ENCODE measurements around the gene TERT. TPM values are rescaled to one million over a fixed set of nuclear protein-coding genes. Genes with fewer than 3 reads are reported as not detected.
"Not testable (repeated sequence)": the region's sequence is repeated elsewhere in the genome, so short reads cannot be mapped to it uniquely, and the experiment has no call there.

TERT gene
- total RNA-seq, 5 donors from 2014 or later (not counting 1 experiment from before 2014, with no cell fraction given), result 0.09 to 0.70 (median 0.28) TPM

GRCh38 chr5:1288439-1289335, 6.2 kb downstream of the TERT start:
- Histone ChIP-seq H3K4me1 (ENCODE audit: control insufficient read depth in 1 of 2, extremely low read depth in 1 of 2, insufficient read depth in 2 of 2, low read length in 2 of 2) (peaks cover 0 to 8% of the 10 kb centered on the region in 2 experiments), H3K27me3 (replicated peaks in 1 of 2; ENCODE audit: control insufficient read depth in 2 of 2, extremely low read depth in 1 of 2, insufficient read depth in 2 of 2, low read length in 1 of 2) (peaks cover 0 to 28% of the 10 kb centered on the region in 2 experiments), H3K36me3 (ENCODE audit: control insufficient read depth in 2 of 2, extremely low read depth in 1 of 2, insufficient read depth in 1 of 2, low read length in 1 of 2) (no peaks in the 10 kb centered on the region), H3K9me3 (no peaks in the 10 kb centered on the region), H3K27ac (ENCODE audit: low read length) (no peak overlapping the region), H3K4me3 (ENCODE audit: control insufficient read depth in 1 of 2, extremely low read depth in 1 of 2, low read length in 1 of 2) (no peak overlapping the region)
- DNase-seq (peak in 2 of 35 experiments; percentile 7 to 14), ATAC-seq (replicated peaks in 1 of 4) (no peak)
- WGBS (ENCODE audit: insufficient coverage), result 93% methylated on average over 27 of the region's 37 CpGs
- Mint-ChIP-seq H3K9me3 (peaks cover 0 to 5% (median 4%) of the 10 kb centered on the region in 3 donors), H3K4me3 (no peak overlapping the region), H3K36me3 (no peaks in the 10 kb centered on the region), H3K27ac (no peak overlapping the region), H3K4me1 (peaks cover 2 to 5% (median 4%) of the 10 kb centered on the region in 3 donors), H3K27me3 (no peaks in the 10 kb centered on the region)
- ChIA-PET POLR2A (no interaction called here), CTCF (no interaction called here)

- no peak overlapping the region for H3K4me3 ChIP-seq (ENCODE audit: control insufficient read depth in 1 of 2, extremely low read depth in 1 of 2, low read length in 1 of 2)
- no peaks in the 10 kb centered on the region for H3K4me1 ChIP-seq (ENCODE audit: control insufficient read depth in 1 of 2, extremely low read depth in 1 of 2, insufficient read depth in 2 of 2, low read length in 2 of 2)
- no peaks in the 10 kb centered on the region for H3K27me3 Mint-ChIP-seq
- ChIA-PET POLR2A (no interaction called here), CTCF (no interaction called here)
- no peak overlapping the region for H3K27ac ChIP-seq (ENCODE audit: low read length)
- peaks cover 0 to 5% (median 4%) of the 10 kb centered on the region in 3 donors for H3K9me3 Mint-ChIP-seq
- no peak overlapping the region for H3K4me3 Mint-ChIP-seq
- no peak overlapping the region for H3K27ac Mint-ChIP-seq
- no peak for ATAC-seq (replicated peaks in 1 of 4)
- 93% methylated on average over 25 of the region's 25 CpGs for WGBS (ENCODE audit: insufficient coverage)
- peaks cover 0 to 8% of the 10 kb centered on the region in 2 experiments for H3K27me3 ChIP-seq (replicated peaks in 1 of 2; ENCODE audit: control insufficient read depth in 2 of 2, extremely low read depth in 1 of 2, insufficient read depth in 2 of 2, low read length in 1 of 2)
- no peak for DNase-seq
- no peaks in the 10 kb centered on the region for H3K36me3 ChIP-seq (ENCODE audit: control insufficient read depth in 2 of 2, extremely low read depth in 1 of 2, insufficient read depth in 1 of 2, low read length in 1 of 2)
- H3K36me3 Mint-ChIP-seq, result no peaks in the 10 kb centered on the region
- H3K9me3 ChIP-seq, result no peaks in the 10 kb centered on the region
- H3K4me1 Mint-ChIP-seq, result no peaks in the 10 kb centered on the region
Observed at GRCh38 chr5:1285883-1286291, 9.0 kb downstream of the TERT start.

GRCh38 chr5:1285141-1285540, 9.7 kb downstream of the TERT start:
- WGBS (ENCODE audit: insufficient coverage), result 86% methylated on average over 8 of the region's 12 CpGs
- no peak overlapping the region for H3K27ac Mint-ChIP-seq
- ChIA-PET CTCF (no interaction called here), POLR2A (no interaction called here)
- Histone ChIP-seq H3K36me3 (ENCODE audit: control insufficient read depth in 2 of 2, extremely low read depth in 1 of 2, insufficient read depth in 1 of 2, low read length in 1 of 2) (no peaks in the 10 kb centered on the region), H3K27me3 (replicated peaks in 1 of 2; ENCODE audit: control insufficient read depth in 2 of 2, extremely low read depth in 1 of 2, insufficient read depth in 2 of 2, low read length in 1 of 2) (peaks cover 0 to 13% of the 10 kb centered on the region in 2 experiments), H3K27ac (ENCODE audit: low read length) (no peak overlapping the region), H3K4me3 (ENCODE audit: control insufficient read depth in 1 of 2, extremely low read depth in 1 of 2, low read length in 1 of 2) (no peak overlapping the region), H3K9me3 (no peaks in the 10 kb centered on the region), H3K4me1 (ENCODE audit: control insufficient read depth in 1 of 2, extremely low read depth in 1 of 2, insufficient read depth in 2 of 2, low read length in 2 of 2) (no peaks in the 10 kb centered on the region)
- no peak overlapping the region for H3K4me3 Mint-ChIP-seq
- H3K36me3 Mint-ChIP-seq, result no peaks in the 10 kb centered on the region
- H3K9me3 Mint-ChIP-seq, result peaks cover 0 to 5% (median 4%) of the 10 kb centered on the region in 3 donors
- no peak for DNase-seq
- no peak for ATAC-seq (replicated peaks in 1 of 4)
- H3K27me3 Mint-ChIP-seq, result no peaks in the 10 kb centered on the region
- H3K4me1 Mint-ChIP-seq, result no peaks in the 10 kb centered on the region

GRCh38 chr5:1284336-1284970, 10.4 kb downstream of the TERT start:
- H3K4me3 Mint-ChIP-seq; H3K9me3 Mint-ChIP-seq; H3K4me3 ChIP-seq (ENCODE audit: control insufficient read depth in 1 of 2, extremely low read depth in 1 of 2, low read length in 1 of 2); H3K27me3 Mint-ChIP-seq; H3K27ac Mint-ChIP-seq; H3K27ac ChIP-seq (ENCODE audit: low read length); DNase-seq; H3K4me1 ChIP-seq (ENCODE audit: control insufficient read depth in 1 of 2, extremely low read depth in 1 of 2, insufficient read depth in 2 of 2, low read length in 2 of 2); CTCF ChIA-PET; H3K4me1 Mint-ChIP-seq; H3K36me3 ChIP-seq (ENCODE audit: control insufficient read depth in 2 of 2, extremely low read depth in 1 of 2, insufficient read depth in 1 of 2, low read length in 1 of 2); H3K9me3 ChIP-seq; ATAC-seq (replicated peaks in 1 of 4); H3K36me3 Mint-ChIP-seq: not testable (repeated sequence)
- POLR2A ChIA-PET, result interaction anchor here in 1 of 2 donors (0.9 kb wide), 1 partner anchor 34 kb away, joined by 7 read pairs; no protein-coding TSS in a partner anchor
- peaks cover 0 to 13% of the 10 kb centered on the region in 2 experiments for H3K27me3 ChIP-seq (replicated peaks in 1 of 2; ENCODE audit: control insufficient read depth in 2 of 2, extremely low read depth in 1 of 2, insufficient read depth in 2 of 2, low read length in 1 of 2)
- WGBS (ENCODE audit: insufficient coverage), result 88% methylated on average over 13 of the region's 27 CpGs

- H3K27ac ChIP-seq (ENCODE audit: low read length); H3K27ac Mint-ChIP-seq; H3K9me3 ChIP-seq; H3K36me3 ChIP-seq (ENCODE audit: control insufficient read depth in 2 of 2, extremely low read depth in 1 of 2, insufficient read depth in 1 of 2, low read length in 1 of 2); H3K27me3 ChIP-seq (replicated peaks in 1 of 2; ENCODE audit: control insufficient read depth in 2 of 2, extremely low read depth in 1 of 2, insufficient read depth in 2 of 2, low read length in 1 of 2); H3K4me1 Mint-ChIP-seq; H3K4me3 Mint-ChIP-seq; H3K9me3 Mint-ChIP-seq; H3K27me3 Mint-ChIP-seq; ATAC-seq (replicated peaks in 1 of 4); H3K4me3 ChIP-seq (ENCODE audit: control insufficient read depth in 1 of 2, extremely low read depth in 1 of 2, low read length in 1 of 2); H3K4me1 ChIP-seq (ENCODE audit: control insufficient read depth in 1 of 2, extremely low read depth in 1 of 2, insufficient read depth in 2 of 2, low read length in 2 of 2); CTCF ChIA-PET; H3K36me3 Mint-ChIP-seq: not testable (repeated sequence)
- POLR2A ChIA-PET, result interaction anchor here in 1 of 2 donors (0.9 kb wide), 1 partner anchor 33 kb away, joined by 7 read pairs; no protein-coding TSS in a partner anchor
- peak in 1 of 35 experiments; percentile 22 for DNase-seq
- 94% methylated on average over 14 of the region's 16 CpGs for WGBS (ENCODE audit: insufficient coverage)
Observed at GRCh38 chr5:1283729-1284041, 11.2 kb downstream of the TERT start.

- H3K27ac ChIP-seq (ENCODE audit: low read length); ATAC-seq (replicated peaks in 1 of 4); DNase-seq; POLR2A ChIA-PET; H3K27ac Mint-ChIP-seq; H3K36me3 ChIP-seq (ENCODE audit: control insufficient read depth in 2 of 2, extremely low read depth in 1 of 2, insufficient read depth in 1 of 2, low read length in 1 of 2); H3K4me3 ChIP-seq (ENCODE audit: control insufficient read depth in 1 of 2, extremely low read depth in 1 of 2, low read length in 1 of 2); H3K4me1 ChIP-seq (ENCODE audit: control insufficient read depth in 1 of 2, extremely low read depth in 1 of 2, insufficient read depth in 2 of 2, low read length in 2 of 2); H3K9me3 ChIP-seq; H3K4me1 Mint-ChIP-seq; H3K9me3 Mint-ChIP-seq; H3K27me3 Mint-ChIP-seq; H3K27me3 ChIP-seq (replicated peaks in 1 of 2; ENCODE audit: control insufficient read depth in 2 of 2, extremely low read depth in 1 of 2, insufficient read depth in 2 of 2, low read length in 1 of 2); H3K4me3 Mint-ChIP-seq; H3K36me3 Mint-ChIP-seq: not testable (repeated sequence)
- CTCF ChIA-PET, result interaction anchor here in 1 of 2 donors (0.7 kb wide), 1 partner anchor 105 kb away, joined by 3 read pairs; no protein-coding TSS in a partner anchor
- WGBS (ENCODE audit: insufficient coverage), result 90% methylated on average over 16 of the region's 40 CpGs
Observed at GRCh38 chr5:1282993-1283728, 11.7 kb downstream of the TERT start.
